A549 (cell line): ENCODE measurements around the gene NFATC4. TPM values are rescaled to one million over a fixed set of nuclear protein-coding genes. Genes with fewer than 3 reads are reported as not detected.

ENCODE experiments used
- ATAC-seq, 2 experiments: fragments of 200-7000 bp in 1 of 2; fragments of >200 bp in 1 of 2; cut with Nextera tagmentation in 1 of 2; cut with Tn5 transposase in 1 of 2; 3 replicates each; pipeline versions ENCODE4 v1.8.0 to v1.9.1; 2018 to 2020; ENCODE audit warnings: mild to moderate bottlenecking in 1 of 2, moderate library complexity in 1 of 2
- CTCF ChIA-PET: fragments of 300-600 bp; sonication (Branson Sonifier 250); formaldehyde crosslinking; extraction: SDS; loops from one replicate; lab custom pipeline; 2021; ENCODE audit warnings: antibody characterized with exemption, inconsistent platforms; lab: Yijun Ruan, JAX
- POLR2A ChIA-PET: fragments of 350-600 bp; formaldehyde crosslinking; extraction: SDS; loops from one replicate; lab custom pipeline; 2021; ENCODE audit warnings: antibody characterized with exemption, inconsistent platforms; lab: Yijun Ruan, JAX
- DNase-seq, 2 experiments: peaks; one replicate each; pipeline versions ENCODE4 v3.0.0 to v3.0.0-alpha.2; 2011 to 2016; ENCODE audit warnings: low read depth in 1 of 2, low spot score in 1 of 2
- FAIRE-seq: peaks from 2 replicates; lab custom pipeline; 2011; peaks lifted over from hg19 to GRCh38; lab: Jason Lieb, UNC
- H3K27ac ChIP-seq, 2 experiments: fragments of >200 bp; sonication (Bioruptor Twin); formaldehyde crosslinking; 3 replicates each; pipeline ENCODE4 v1.5.1; 2016 to 2017
- H3K4me1 ChIP-seq: fragments of >200 bp; sonication (Bioruptor Twin); formaldehyde crosslinking; 3 replicates; pipeline ENCODE4 v1.6.1; 2016
- H3K4me2 ChIP-seq: fragments of >200 bp; sonication (Bioruptor Twin); formaldehyde crosslinking; 3 replicates; pipeline ENCODE4 v1.6.1; 2016
- H3K4me3 ChIP-seq: fragments of >200 bp; sonication (Bioruptor Twin); formaldehyde crosslinking; 3 replicates; pipeline ENCODE4 v1.5.1; 2016
- H3K9me3 ChIP-seq: fragments of >200 bp; sonication (Bioruptor Twin); formaldehyde crosslinking; 3 replicates; pipeline ENCODE4 v1.6.1; 2016
- BHLHE40 ChIP-seq: IDR thresholded peaks from 2 replicates; pipeline ENCODE4 v1.6.1; 2012; ENCODE audit warnings: low read depth, low read length, inconsistent platforms
- CHD2 ChIP-seq: fragments of 150-350 bp; IDR thresholded peaks from 2 replicates; pipeline ENCODE4 v1.6.1; 2014; ENCODE audit warnings: low read length; ENCODE audit not compliant: partially characterized antibody
- EHF ChIP-seq: fragments of 250-450 bp; sonication (Bioruptor Pico); IDR thresholded peaks from 2 replicates; pipeline ENCODE4 v1.5.0; 2020; ENCODE audit warnings: mild to moderate bottlenecking
- ELK1 ChIP-seq: fragments of 150-350 bp; IDR thresholded peaks from 2 replicates; pipeline ENCODE4 v1.6.1; 2014; ENCODE audit warnings: low read depth, mild to moderate bottlenecking, low read length
- EP300 ChIP-seq, 2 experiments: fragments of >200 bp; sonication (Bioruptor Twin); formaldehyde crosslinking; IDR thresholded peaks; 2 replicates in 1 of 2; 3 replicates in 1 of 2; pipeline ENCODE4 v1.6.1; 2016 to 2017
- FOXS1 ChIP-seq: fragments of 250-450 bp; sonication (Bioruptor Pico); IDR thresholded peaks from 2 replicates; pipeline ENCODE4 v1.5.0; 2020; ENCODE audit warnings: mild to moderate bottlenecking, moderate library complexity
- HDAC2 ChIP-seq: fragments of 200-600 bp; sonication (generic); IDR thresholded peaks from 2 replicates; pipeline ENCODE4 v1.6.1; 2016
- HOXA7 ChIP-seq: fragments of 250-450 bp; sonication (Bioruptor Pico); IDR thresholded peaks from 2 replicates; pipeline ENCODE4 v1.5.0; 2020; ENCODE audit warnings: mild to moderate bottlenecking, moderate library complexity
- KDM5A ChIP-seq: fragments of 200-600 bp; sonication (generic); IDR thresholded peaks from 2 replicates; pipeline ENCODE4 v1.6.1; 2016; ENCODE audit warnings: antibody characterized with exemption, mild to moderate bottlenecking
- MAFK ChIP-seq: fragments of 450-650 bp; IDR thresholded peaks from 2 replicates; pipeline ENCODE4 v1.6.1; 2014; ENCODE audit not compliant: partially characterized antibody
- MAZ ChIP-seq: fragments of 150-350 bp; IDR thresholded peaks from 2 replicates; pipeline ENCODE4 v1.6.1; 2014; ENCODE audit warnings: antibody characterized with exemption, low read depth, low read length, borderline replicate concordance
- NPAS2 ChIP-seq: fragments of 250-450 bp; sonication (Bioruptor Pico); IDR thresholded peaks from 2 replicates; pipeline ENCODE4 v1.8.0; 2022; ENCODE audit warnings: mild to moderate bottlenecking, moderate library complexity, borderline replicate concordance
- POLR2AphosphoS2 ChIP-seq: conservative IDR thresholded peaks from 2 replicates; pipeline ENCODE4 v1.6.1; 2012; ENCODE audit warnings: low read length, improper control_type of control experiment, inconsistent platforms
- RCOR1 ChIP-seq: fragments of 150-350 bp; IDR thresholded peaks from 2 replicates; pipeline ENCODE4 v1.6.1; 2014; ENCODE audit warnings: antibody characterized with exemption, low read length, low read depth
- SREBF2 ChIP-seq: fragments of 450-650 bp; IDR thresholded peaks from 2 replicates; pipeline ENCODE4 v1.6.1; 2014; ENCODE audit warnings: mild to moderate bottlenecking, moderate library complexity
- ZNF302 ChIP-seq: fragments of 250-450 bp; sonication (Bioruptor Pico); IDR thresholded peaks from 2 replicates; pipeline ENCODE4 v1.9.0; 2021; ENCODE audit warnings: inconsistent platforms, mild to moderate bottlenecking, moderate library complexity
- WGBS: methylation state at CpG from one replicate; pipeline ENCODE4 v1.1.6; 2017; ENCODE audit errors: missing lambda C conversion rate; 5-methylcytosine and 5-hydroxymethylcytosine counted together
- polyA plus RNA-seq, 4 experiments: library from polyadenylated mRNA; depleted of rRNA in 3 of 4; stranded (reverse); fragments of >200 nt; fragmentation: RNase III in 1 of 4; extraction: RNeasy Plus Mini Kit Qiagen cat#74134 plus additional on column Dnase treatment in 1 of 4; gene quantifications; 2 replicates in 3 of 4; 3 replicates in 1 of 4; pipeline ENCODE4 v1.2.3, GENCODE V29; 2011 to 2017
- TF ChIP-seq, protein P1 (sequence below): fragments of >200 bp; sonication (Bioruptor Twin); formaldehyde crosslinking; IDR thresholded peaks from 3 replicates; pipeline ENCODE4 v1.6.1; 2016
- TF ChIP-seq, protein P2 (sequence below): IDR thresholded peaks from 2 replicates; pipeline ENCODE4 v1.6.1; 2012; ENCODE audit warnings: low read depth, borderline replicate concordance
- TF ChIP-seq, protein P3 (sequence below): fragments of 200-600 bp; sonication (generic); IDR thresholded peaks from 2 replicates; pipeline ENCODE4 v1.6.1; 2016; ENCODE audit warnings: antibody characterized with exemption, mild to moderate bottlenecking, moderate library complexity
- TF ChIP-seq, protein P4 (sequence below): fragments of 250-450 bp; sonication (Bioruptor Pico); IDR thresholded peaks from 2 replicates; pipeline ENCODE4 v1.5.0; 2020; ENCODE audit warnings: low read depth, mild to moderate bottlenecking, moderate library complexity

NFATC4 gene
- polyA plus RNA-seq, 2 of the 4 experiments (the other 2 are of a cell fraction) = 0.04 to 0.32 TPM

DNA sequence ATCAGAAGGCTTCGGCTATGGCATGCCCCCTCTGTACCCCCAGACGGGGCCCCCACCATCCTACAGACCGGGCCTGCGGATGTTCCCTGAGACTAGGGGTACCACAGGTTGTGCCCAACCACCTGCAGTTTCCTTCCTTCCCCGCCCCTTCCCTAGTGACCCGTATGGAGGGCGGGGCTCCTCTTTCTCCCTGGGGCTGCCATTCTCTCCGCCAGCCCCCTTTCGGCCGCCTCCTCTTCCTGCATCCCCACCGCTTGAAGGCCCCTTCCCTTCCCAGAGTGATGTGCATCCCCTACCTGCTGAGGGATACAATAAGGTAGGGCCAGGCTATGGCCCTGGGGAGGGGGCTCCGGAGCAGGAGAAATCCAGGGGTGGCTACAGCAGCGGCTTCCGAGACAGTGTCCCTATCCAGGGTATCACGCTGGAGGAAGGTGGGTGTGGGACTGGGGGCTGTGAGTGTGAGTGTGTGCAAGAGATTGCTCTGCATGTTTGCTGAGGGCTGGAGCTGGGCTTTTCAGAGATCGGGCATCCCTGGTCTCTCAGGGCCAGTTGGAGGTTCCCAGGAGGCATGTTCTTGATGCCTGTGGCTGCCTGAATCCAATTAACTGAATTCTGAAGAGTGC lies 8.6 kb downstream of the NFATC4 start (continued):
- TF ChIP-seq FOXS1 (CRISPR knock-in tag) = no peak

DNA sequence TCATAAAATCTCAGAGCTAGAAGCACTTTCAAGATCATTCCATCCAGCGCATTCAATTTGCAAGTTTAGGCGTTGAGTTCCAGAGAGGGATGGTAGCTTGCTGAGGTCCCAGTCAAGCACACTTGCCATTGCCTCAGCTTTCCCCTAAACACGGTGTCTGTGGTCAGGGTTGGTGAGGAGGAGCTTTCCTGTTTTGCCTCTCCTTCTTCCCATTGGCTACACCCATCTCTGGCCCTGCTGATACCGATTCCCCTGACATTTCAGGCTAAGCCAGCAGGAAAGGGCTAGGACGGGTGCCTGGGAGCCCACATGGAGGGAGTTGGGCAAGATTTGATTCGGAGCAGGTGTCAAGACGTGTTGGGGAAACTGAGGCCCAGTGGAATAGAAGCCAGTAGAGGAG lies 9.1 kb downstream of the NFATC4 start:
- FAIRE-seq (no peak), ATAC-seq (no peak), DNase-seq (no peak)
- ChIA-PET POLR2A (interaction anchor here (1.1 kb wide), 1 partner anchor 35 kb away, joined by 4 read pairs; no protein-coding TSS in a partner anchor), CTCF (interaction anchor here (1.0 to 3.7 kb wide), 7 partner anchors 20 to 59 kb away, joined by 3 to 20 read pairs (median 4); partner anchors contain the start of gene ADCY4)
- WGBS = 73% methylated on average over 7 of the region's 7 CpGs
- Histone ChIP-seq H3K27ac (no peak overlapping the region), H3K9me3 (no peaks in the 10 kb centered on the region), H3K4me1 (no peaks in the 10 kb centered on the region), H3K4me3 (no peak overlapping the region), H3K4me2 (no peak overlapping the region)
- no peak for TF ChIP-seq HOXA7 (CRISPR knock-in tag)
- TF ChIP-seq KDM5A = no peak
- TF ChIP-seq, protein P1, sequence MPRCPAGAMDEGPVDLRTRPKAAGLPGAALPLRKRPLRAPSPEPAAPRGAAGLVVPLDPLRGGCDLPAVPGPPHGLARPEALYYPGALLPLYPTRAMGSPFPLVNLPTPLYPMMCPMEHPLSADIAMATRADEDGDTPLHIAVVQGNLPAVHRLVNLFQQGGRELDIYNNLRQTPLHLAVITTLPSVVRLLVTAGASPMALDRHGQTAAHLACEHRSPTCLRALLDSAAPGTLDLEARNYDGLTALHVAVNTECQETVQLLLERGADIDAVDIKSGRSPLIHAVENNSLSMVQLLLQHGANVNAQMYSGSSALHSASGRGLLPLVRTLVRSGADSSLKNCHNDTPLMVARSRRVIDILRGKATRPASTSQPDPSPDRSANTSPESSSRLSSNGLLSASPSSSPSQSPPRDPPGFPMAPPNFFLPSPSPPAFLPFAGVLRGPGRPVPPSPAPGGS = no peak
- no peak for TF ChIP-seq HDAC2
- no peak for TF ChIP-seq BHLHE40
- TF ChIP-seq, protein P2, sequence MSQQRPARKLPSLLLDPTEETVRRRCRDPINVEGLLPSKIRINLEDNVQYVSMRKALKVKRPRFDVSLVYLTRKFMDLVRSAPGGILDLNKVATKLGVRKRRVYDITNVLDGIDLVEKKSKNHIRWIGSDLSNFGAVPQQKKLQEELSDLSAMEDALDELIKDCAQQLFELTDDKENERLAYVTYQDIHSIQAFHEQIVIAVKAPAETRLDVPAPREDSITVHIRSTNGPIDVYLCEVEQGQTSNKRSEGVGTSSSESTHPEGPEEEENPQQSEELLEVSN = no peak
- TF ChIP-seq, protein P3, sequence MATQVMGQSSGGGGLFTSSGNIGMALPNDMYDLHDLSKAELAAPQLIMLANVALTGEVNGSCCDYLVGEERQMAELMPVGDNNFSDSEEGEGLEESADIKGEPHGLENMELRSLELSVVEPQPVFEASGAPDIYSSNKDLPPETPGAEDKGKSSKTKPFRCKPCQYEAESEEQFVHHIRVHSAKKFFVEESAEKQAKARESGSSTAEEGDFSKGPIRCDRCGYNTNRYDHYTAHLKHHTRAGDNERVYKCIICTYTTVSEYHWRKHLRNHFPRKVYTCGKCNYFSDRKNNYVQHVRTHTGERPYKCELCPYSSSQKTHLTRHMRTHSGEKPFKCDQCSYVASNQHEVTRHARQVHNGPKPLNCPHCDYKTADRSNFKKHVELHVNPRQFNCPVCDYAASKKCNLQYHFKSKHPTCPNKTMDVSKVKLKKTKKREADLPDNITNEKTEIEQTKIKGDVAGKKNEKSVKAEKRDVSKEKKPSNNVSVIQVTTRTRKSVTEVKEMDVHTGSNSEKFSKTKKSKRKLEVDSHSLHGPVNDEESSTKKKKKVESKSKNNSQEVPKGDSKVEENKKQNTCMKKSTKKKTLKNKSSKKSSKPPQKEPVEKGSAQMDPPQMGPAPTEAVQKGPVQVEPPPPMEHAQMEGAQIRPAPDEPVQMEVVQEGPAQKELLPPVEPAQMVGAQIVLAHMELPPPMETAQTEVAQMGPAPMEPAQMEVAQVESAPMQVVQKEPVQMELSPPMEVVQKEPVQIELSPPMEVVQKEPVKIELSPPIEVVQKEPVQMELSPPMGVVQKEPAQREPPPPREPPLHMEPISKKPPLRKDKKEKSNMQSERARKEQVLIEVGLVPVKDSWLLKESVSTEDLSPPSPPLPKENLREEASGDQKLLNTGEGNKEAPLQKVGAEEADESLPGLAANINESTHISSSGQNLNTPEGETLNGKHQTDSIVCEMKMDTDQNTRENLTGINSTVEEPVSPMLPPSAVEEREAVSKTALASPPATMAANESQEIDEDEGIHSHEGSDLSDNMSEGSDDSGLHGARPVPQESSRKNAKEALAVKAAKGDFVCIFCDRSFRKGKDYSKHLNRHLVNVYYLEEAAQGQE = no peak
- TF ChIP-seq MAZ = no peak
- TF ChIP-seq ELK1 = no peak
- TF ChIP-seq NPAS2 (CRISPR knock-in tag) = no peak

- no peak overlapping the region for H3K4me3 ChIP-seq
- DNase-seq (no peak), FAIRE-seq (no peak), ATAC-seq (no peak; a peak in 1 of 6 replicates)
- H3K4me1 ChIP-seq = no peaks in the 10 kb centered on the region
- no peak overlapping the region for H3K27ac ChIP-seq
- ChIA-PET CTCF (interaction anchor here (0.9 to 3.7 kb wide), 12 partner anchors 12 to 69 kb away, joined by 3 to 20 read pairs (median 4); partner anchors contain the start of genes ADCY4 and CIDEB), POLR2A (interaction anchor here (1.1 to 1.5 kb wide), 2 partner anchors 36 to 52 kb away, joined by 4 to 5 read pairs; partner anchors contain the start of genes CBLN3 and KHNYN)
- no peak overlapping the region for H3K4me2 ChIP-seq
- no peaks in the 10 kb centered on the region for H3K9me3 ChIP-seq
- WGBS = 50% methylated on average over 2 of the region's 2 CpGs
- no peak for TF ChIP-seq MAFK
- TF ChIP-seq SREBF2 = no peak
- TF ChIP-seq ZNF302 (CRISPR knock-in tag) = no peak
- TF ChIP-seq, protein P4, sequence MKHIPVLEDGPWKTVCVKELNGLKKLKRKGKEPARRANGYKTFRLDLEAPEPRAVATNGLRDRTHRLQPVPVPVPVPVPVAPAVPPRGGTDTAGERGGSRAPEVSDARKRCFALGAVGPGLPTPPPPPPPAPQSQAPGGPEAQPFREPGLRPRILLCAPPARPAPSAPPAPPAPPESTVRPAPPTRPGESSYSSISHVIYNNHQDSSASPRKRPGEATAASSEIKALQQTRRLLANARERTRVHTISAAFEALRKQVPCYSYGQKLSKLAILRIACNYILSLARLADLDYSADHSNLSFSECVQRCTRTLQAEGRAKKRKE = no peak
- TF ChIP-seq RCOR1 = no peak
- no peak for TF ChIP-seq EP300 (IDR thresholded peaks at IDR 0.05)
- no peak for TF ChIP-seq POLR2AphosphoS2
- no peak for TF ChIP-seq CHD2
- no peak for TF ChIP-seq EHF
Observed at GRCh38 chr14:24377657-24378056, 9.7 kb downstream of the NFATC4 start.
